Measurements from ENCODE around the gene GANAB.

GANAB gene

GRCh38 chr11:62604460-62605120 lies 41.8 kb downstream of the GANAB start:
- Histone ChIP-seq H3K36me3 (ENCODE audit: insufficient read depth, low read length) (peaks cover 29% of the 10 kb centered on the region), H3K4me3 (ENCODE audit: low read depth in 1 of 2, low read length in 2 of 2) (no peak overlapping the region), H3K4me1 (ENCODE audit: insufficient read depth, low read length) (peaks cover 20% of the 10 kb centered on the region), H3K9me3 (ENCODE audit: low read length) (no peaks in the 10 kb centered on the region), H3K9ac (ENCODE audit: low read length) (no peak overlapping the region), H3K27ac (ENCODE audit: low read depth, low read length) (no peak overlapping the region), H3K27me3 (ENCODE audit: control insufficient read depth in 1 of 2, insufficient read depth in 2 of 2, low read length in 2 of 2) (no peaks in the 10 kb centered on the region)

- Histone ChIP-seq H3K4me3 (ENCODE audit: low read depth in 1 of 2, low read length in 2 of 2) (no peak overlapping the region), H3K4me1 (ENCODE audit: insufficient read depth, low read length) (peaks cover 27% of the 10 kb centered on the region), H3K36me3 (ENCODE audit: insufficient read depth, low read length) (peaks cover 29% of the 10 kb centered on the region), H3K9me3 (ENCODE audit: low read length) (no peaks in the 10 kb centered on the region), H3K27ac (ENCODE audit: low read depth, low read length) (no peak overlapping the region), H3K27me3 (ENCODE audit: control insufficient read depth in 1 of 2, insufficient read depth in 2 of 2, low read length in 2 of 2) (no peaks in the 10 kb centered on the region), H3K9ac (ENCODE audit: low read length) (no peak overlapping the region)
Observed at GRCh38 chr11:62603776-62604299, 42.6 kb downstream of the GANAB start.

GRCh38 chr11:62603072-62603408 lies 43.4 kb downstream of the GANAB start:
- Histone ChIP-seq H3K4me3 (ENCODE audit: low read depth in 1 of 2, low read length in 2 of 2) (peak overlapping the region; percentile 59 to 83), H3K4me1 (ENCODE audit: insufficient read depth, low read length) (peaks cover 31% of the 10 kb centered on the region), H3K27me3 (ENCODE audit: control insufficient read depth in 1 of 2, insufficient read depth in 2 of 2, low read length in 2 of 2) (no peaks in the 10 kb centered on the region), H3K27ac (ENCODE audit: low read depth, low read length) (peak overlapping the region; percentile 93), H3K9ac (ENCODE audit: low read length) (no peak overlapping the region), H3K9me3 (ENCODE audit: low read length) (no peaks in the 10 kb centered on the region), H3K36me3 (ENCODE audit: insufficient read depth, low read length) (peaks cover 35% of the 10 kb centered on the region)

GRCh38 chr11:62602141-62603071 lies 44.0 kb downstream of the GANAB start:
- Histone ChIP-seq H3K27me3 (ENCODE audit: control insufficient read depth in 1 of 2, insufficient read depth in 2 of 2, low read length in 2 of 2) (no peaks in the 10 kb centered on the region), H3K27ac (ENCODE audit: low read depth, low read length) (peak overlapping the region; percentile 93), H3K36me3 (ENCODE audit: insufficient read depth, low read length) (peaks cover 35% of the 10 kb centered on the region), H3K9ac (ENCODE audit: low read length) (peak overlapping the region; percentile 60), H3K4me3 (ENCODE audit: low read depth in 1 of 2, low read length in 2 of 2) (peak overlapping the region; percentile 59 to 83), H3K4me1 (ENCODE audit: insufficient read depth, low read length) (peaks cover 31% of the 10 kb centered on the region), H3K9me3 (ENCODE audit: low read length) (no peaks in the 10 kb centered on the region)

GRCh38 chr11:62601372-62602140 lies 44.9 kb downstream of the GANAB start, which contains the start of gene MTA2:
Gene MTA2, minus strand, starts transcription at chr11:62601865. Its CDS starts 415 bp downstream, at chr11:62601450.
- H3K4me3 ChIP-seq (ENCODE audit: low read depth in 1 of 2, low read length in 2 of 2): peak within 1 kb of the TSS; percentile 83 to 93
- peak within 1 kb of the TSS; percentile 88 for H3K9ac ChIP-seq (ENCODE audit: low read length)
- H3K4me1 ChIP-seq (ENCODE audit: insufficient read depth, low read length): peaks cover 31% of the 10 kb centered on the region
- H3K27ac ChIP-seq (ENCODE audit: low read depth, low read length): peak within 1 kb of the TSS; percentile 96
- no peaks in the 10 kb centered on the region for H3K27me3 ChIP-seq (ENCODE audit: control insufficient read depth in 1 of 2, insufficient read depth in 2 of 2, low read length in 2 of 2)
- no peaks in the 10 kb centered on the region for H3K9me3 ChIP-seq (ENCODE audit: low read length)
- H3K36me3 ChIP-seq (ENCODE audit: insufficient read depth, low read length): peaks cover 39% of the 10 kb centered on the region

- Histone ChIP-seq H3K27ac (ENCODE audit: low read depth, low read length) (peak overlapping the region; percentile 96), H3K4me1 (ENCODE audit: insufficient read depth, low read length) (peaks cover 31% of the 10 kb centered on the region), H3K36me3 (ENCODE audit: insufficient read depth, low read length) (peaks cover 40% of the 10 kb centered on the region), H3K4me3 (ENCODE audit: low read depth in 1 of 2, low read length in 2 of 2) (peak overlapping the region; percentile 83 to 93), H3K9ac (ENCODE audit: low read length) (peak overlapping the region; percentile 88), H3K27me3 (ENCODE audit: control insufficient read depth in 1 of 2, insufficient read depth in 2 of 2, low read length in 2 of 2) (no peaks in the 10 kb centered on the region), H3K9me3 (ENCODE audit: low read length) (no peaks in the 10 kb centered on the region)
Observed at GRCh38 chr11:62601122-62601371, 45.4 kb downstream of the GANAB start.

GRCh38 chr11:62600367-62601121 lies 45.9 kb downstream of the GANAB start:
- Histone ChIP-seq H3K27me3 (ENCODE audit: control insufficient read depth in 1 of 2, insufficient read depth in 2 of 2, low read length in 2 of 2) (no peaks in the 10 kb centered on the region), H3K4me3 (ENCODE audit: low read depth in 1 of 2, low read length in 2 of 2) (peak overlapping the region; percentile 83 to 93), H3K36me3 (ENCODE audit: insufficient read depth, low read length) (peaks cover 44% of the 10 kb centered on the region), H3K4me1 (ENCODE audit: insufficient read depth, low read length) (peaks cover 31% of the 10 kb centered on the region), H3K27ac (ENCODE audit: low read depth, low read length) (peak overlapping the region; percentile 96), H3K9me3 (ENCODE audit: low read length) (no peaks in the 10 kb centered on the region), H3K9ac (ENCODE audit: low read length) (peak overlapping the region; percentile 88)

GRCh38 chr11:62599901-62600300 lies 46.5 kb downstream of the GANAB start:
- H3K36me3 ChIP-seq (ENCODE audit: insufficient read depth, low read length): peaks cover 44% of the 10 kb centered on the region
- peak overlapping the region; percentile 18 to 83 for H3K4me3 ChIP-seq (ENCODE audit: low read depth in 1 of 2, low read length in 2 of 2)
- peak overlapping the region; percentile 88 for H3K9ac ChIP-seq (ENCODE audit: low read length)
- H3K27ac ChIP-seq (ENCODE audit: low read depth, low read length): peak overlapping the region; percentile 64
- no peaks in the 10 kb centered on the region for H3K27me3 ChIP-seq (ENCODE audit: control insufficient read depth in 1 of 2, insufficient read depth in 2 of 2, low read length in 2 of 2)
- H3K9me3 ChIP-seq (ENCODE audit: low read length): no peaks in the 10 kb centered on the region
- H3K4me1 ChIP-seq (ENCODE audit: insufficient read depth, low read length): peaks cover 31% of the 10 kb centered on the region

GRCh38 chr11:62599069-62599696 lies 47.2 kb downstream of the GANAB start:
- Histone ChIP-seq H3K4me3 (ENCODE audit: low read depth in 1 of 2, low read length in 2 of 2) (no peak overlapping the region), H3K9me3 (ENCODE audit: low read length) (no peaks in the 10 kb centered on the region), H3K4me1 (ENCODE audit: insufficient read depth, low read length) (peaks cover 31% of the 10 kb centered on the region), H3K27ac (ENCODE audit: low read depth, low read length) (peak overlapping the region; percentile 64), H3K36me3 (ENCODE audit: insufficient read depth, low read length) (peaks cover 49% of the 10 kb centered on the region), H3K27me3 (ENCODE audit: control insufficient read depth in 1 of 2, insufficient read depth in 2 of 2, low read length in 2 of 2) (no peaks in the 10 kb centered on the region), H3K9ac (ENCODE audit: low read length) (no peak overlapping the region)

- Histone ChIP-seq H3K36me3 (ENCODE audit: insufficient read depth, low read length) (peaks cover 59% of the 10 kb centered on the region), H3K4me3 (ENCODE audit: low read depth in 1 of 2, low read length in 2 of 2) (no peak overlapping the region), H3K9me3 (ENCODE audit: low read length) (no peaks in the 10 kb centered on the region), H3K27ac (ENCODE audit: low read depth, low read length) (no peak overlapping the region), H3K27me3 (ENCODE audit: control insufficient read depth in 1 of 2, insufficient read depth in 2 of 2, low read length in 2 of 2) (no peaks in the 10 kb centered on the region), H3K9ac (ENCODE audit: low read length) (no peak overlapping the region), H3K4me1 (ENCODE audit: insufficient read depth, low read length) (peaks cover 32% of the 10 kb centered on the region)
Observed at GRCh38 chr11:62595124-62595523, 51.3 kb downstream of the GANAB start.

Measured in muscle layer of colon (tissue), 2 donors.